Esophagus squamous epithelium (tissue), 4 donors: ENCODE measurements around the gene MEX3C.

Source experiments
- POLR2A ChIP-seq, 4 donors: fragments of 450-650 bp; IDR thresholded peaks; one replicate each; pipeline ENCODE4 v1.6.1; 2017; ENCODE audit warnings: antibody characterized with exemption in 4 of 4, mild to moderate bottlenecking in 4 of 4, moderate library complexity in 3 of 4
- TF ChIP-seq, protein P1 (sequence below), 6 experiments: fragments of 450-650 bp in 4 of 6; fragments of 200-600 bp in 2 of 6; sonication (generic) in 2 of 6; IDR thresholded peaks; one replicate each; pipeline ENCODE4 v1.5.1; 2016 to 2019; ENCODE audit warnings: antibody characterized with exemption in 6 of 6, mild to moderate bottlenecking in 4 of 6, moderate library complexity in 4 of 6

GRCh38 chr18:51197661-51198424 is at the start of gene MEX3C:
- TF ChIP-seq, protein P1, sequence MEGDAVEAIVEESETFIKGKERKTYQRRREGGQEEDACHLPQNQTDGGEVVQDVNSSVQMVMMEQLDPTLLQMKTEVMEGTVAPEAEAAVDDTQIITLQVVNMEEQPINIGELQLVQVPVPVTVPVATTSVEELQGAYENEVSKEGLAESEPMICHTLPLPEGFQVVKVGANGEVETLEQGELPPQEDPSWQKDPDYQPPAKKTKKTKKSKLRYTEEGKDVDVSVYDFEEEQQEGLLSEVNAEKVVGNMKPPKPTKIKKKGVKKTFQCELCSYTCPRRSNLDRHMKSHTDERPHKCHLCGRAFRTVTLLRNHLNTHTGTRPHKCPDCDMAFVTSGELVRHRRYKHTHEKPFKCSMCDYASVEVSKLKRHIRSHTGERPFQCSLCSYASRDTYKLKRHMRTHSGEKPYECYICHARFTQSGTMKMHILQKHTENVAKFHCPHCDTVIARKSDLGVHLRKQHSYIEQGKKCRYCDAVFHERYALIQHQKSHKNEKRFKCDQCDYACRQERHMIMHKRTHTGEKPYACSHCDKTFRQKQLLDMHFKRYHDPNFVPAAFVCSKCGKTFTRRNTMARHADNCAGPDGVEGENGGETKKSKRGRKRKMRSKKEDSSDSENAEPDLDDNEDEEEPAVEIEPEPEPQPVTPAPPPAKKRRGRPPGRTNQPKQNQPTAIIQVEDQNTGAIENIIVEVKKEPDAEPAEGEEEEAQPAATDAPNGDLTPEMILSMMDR (IDR thresholded peaks at IDR 0.05) = peak in 5 of 6 experiments; percentile 13 to 41 (median 31)
- peak in 2 of 4 donors; percentile 9 to 71 for TF ChIP-seq POLR2A (IDR thresholded peaks at IDR 0.05)
